Measurements from ENCODE around the gene PSD2. TPM values are rescaled to one million over a fixed set of nuclear protein-coding genes. Genes with fewer than 3 reads are reported as not detected.

The PSD2 gene
- total and polyA plus RNA-seq, 10 of the 15 experiments (the other 5 are each of a cell fraction or from before 2014, with no cell fraction given) = 0.02 to 0.14 (median 0.03) TPM; not detected in 5

- TF ChIP-seq SMAD1 (IDR thresholded peaks at IDR 0.05; ENCODE audit: low read depth, partially characterized antibody) (no peak), BCL11A (IDR thresholded peaks at IDR 0.05; ENCODE audit: low read depth, low read length) (no peak), WRNIP1 (IDR thresholded peaks at IDR 0.05; ENCODE audit: borderline replicate concordance, low read depth, low read length) (no peak), POLR2A (IDR thresholded peaks at IDR 0.05; ENCODE audit: low read depth, low read length) (no peak)
These were observed 34.1 kb upstream of the PSD2 start (continued) for GRCh38 chr5:139761501-139761900.

GRCh38 chr5:139762615-139763170 lies 32.9 kb upstream of the PSD2 start:
- DNase-seq (ENCODE audit: low read depth, low spot score) (no peak), FAIRE-seq (no peak), ATAC-seq (no peak)
- in situ Hi-C loops (cut with MboI) = loop anchor here (5.0 kb wide), 1 partner anchor 130 kb away; no protein-coding TSS in a partner anchor
- Histone ChIP-seq H3K4me1 (ENCODE audit: control insufficient read depth, insufficient read depth, low read length) (no peaks in the 10 kb centered on the region), H3K27me3 (replicated peaks in 1 of 2; ENCODE audit: control insufficient read depth in 2 of 2, insufficient read depth in 2 of 2, low read length in 1 of 2) (peaks cover 11 to 14% of the 10 kb centered on the region in 2 experiments), H3K36me3 (ENCODE audit: control insufficient read depth in 2 of 2, insufficient read depth in 2 of 2, low read length in 1 of 2) (no peaks in the 10 kb centered on the region), H3K4me2 (ENCODE audit: control insufficient read depth, insufficient read depth) (no peak overlapping the region), H3K79me2 (ENCODE audit: control insufficient read depth, insufficient read depth, low read length) (no peaks in the 10 kb centered on the region), H3K27ac (ENCODE audit: control insufficient read depth, insufficient read depth) (no peak overlapping the region), H4K20me1 (ENCODE audit: control insufficient read depth, insufficient read depth) (no peaks in the 10 kb centered on the region), H2AFZ (ENCODE audit: control insufficient read depth, low read depth, low read length) (no peak overlapping the region), H3K9ac (ENCODE audit: control insufficient read depth, insufficient read depth, low read length) (no peak overlapping the region), H3K4me3 (no peak overlapping the region), H3K9me3 (replicated peaks; ENCODE audit: control insufficient read depth, insufficient read depth, low read length) (no peaks in the 10 kb centered on the region)
- ChIA-PET POLR2A (no interaction called here), RAD21 (ENCODE audit: unreplicated experiment) (interaction anchor here (0.8 to 2.1 kb wide), 6 partner anchors 9 to 129 kb away, joined by 3 to 10 read pairs (median 5); no protein-coding TSS in a partner anchor), CTCF (interaction anchor here (0.9 to 10.1 kb wide), 5 partner anchors 13 to 131 kb away, joined by 3 to 291 read pairs (median 5); no protein-coding TSS in a partner anchor), SMC1A (ENCODE audit: uncharacterized antibody, unreplicated experiment) (interaction anchor here (1.0 to 8.7 kb wide), 4 partner anchors 7 to 131 kb away, joined by 3 to 166 read pairs (median 4); no protein-coding TSS in a partner anchor)
- intact Hi-C loops (cut with micrococcal nuclease; ENCODE audit: unreplicated experiment) = no loop called here
- no TSS peak for BruUV-seq (replicated peaks)
- no peak for TF ChIP-seq JUND (IDR thresholded peaks at IDR 0.05; ENCODE audit: low read depth, low read length)
- TF ChIP-seq CTCF (IDR thresholded peaks at IDR 0.05 in 2 of 3, conservative IDR thresholded peaks at IDR 0.05 in 1 of 3; ENCODE audit: control insufficient read depth in 2 of 3, extremely low read depth in 1 of 3, insufficient read depth in 1 of 3, low read depth in 3 of 3, low read length in 3 of 3) = no peak
- no peak for TF ChIP-seq NR2C1 (IDR thresholded peaks at IDR 0.05)
- no peak for TF ChIP-seq WRNIP1 (IDR thresholded peaks at IDR 0.05; ENCODE audit: borderline replicate concordance, low read depth, low read length)
- TF ChIP-seq POU2F2 (IDR thresholded peaks at IDR 0.05; ENCODE audit: borderline replicate concordance, low read depth, low read length) = no peak
- no peak for TF ChIP-seq BCL11A (IDR thresholded peaks at IDR 0.05; ENCODE audit: low read depth, low read length)
- no peak for TF ChIP-seq ZNF274 (IDR thresholded peaks at IDR 0.05; ENCODE audit: insufficient read depth, insufficient read length)
- no peak for TF ChIP-seq IKZF1 (conservative IDR thresholded peaks at IDR 0.05)
- no peak for TF ChIP-seq NFYB (IDR thresholded peaks at IDR 0.05; ENCODE audit: insufficient read depth, low read depth, low read length)
- WGBS (ENCODE audit: insufficient coverage, insufficient replicate concordance, low lambda C conversion rate, missing lambda C conversion rate) = 53% methylated on average over 10 of the region's 10 CpGs

Measured in GM12878 (cell line).